HepG2 (cell line): Measurements from ENCODE around the gene ERBB3. TPM values are rescaled to one million over a fixed set of nuclear protein-coding genes. Genes with fewer than 3 reads are reported as not detected.

Source experiments
- CHCHD3 ChIP-seq: sonication (generic); formaldehyde crosslinking; IDR thresholded peaks from 2 replicates; pipeline ENCODE4 v1.8.0; 2022; ENCODE audit warnings: mild to moderate bottlenecking, missing genetic modification reagents, moderate library complexity
- EP300 ChIP-seq, 3 experiments: sonication (generic) in 1 of 3; formaldehyde crosslinking in 1 of 3; IDR thresholded peaks; 2 replicates each; pipeline versions ENCODE4 v1.5.1 to v1.6.1; 2011 to 2020; ENCODE audit warnings: low read depth in 2 of 3, low read length in 2 of 3, borderline replicate concordance in 1 of 3, improper control_type of control experiment in 1 of 3, mild to moderate bottlenecking in 1 of 3, missing genetic modification reagents in 1 of 3, moderate library complexity in 1 of 3
- IRF2 ChIP-seq: IDR thresholded peaks from 2 replicates; pipeline ENCODE4 v1.6.1; 2018; ENCODE audit warnings: missing genetic modification reagents, missing compliant biosample characterization
- JUNB ChIP-seq: sonication (generic); formaldehyde crosslinking; IDR thresholded peaks from 2 replicates; pipeline ENCODE4 v1.8.0; 2022; ENCODE audit warnings: missing genetic modification reagents, mild to moderate bottlenecking, borderline replicate concordance
- KAT2B ChIP-seq: fragments of 150-350 bp; IDR thresholded peaks from 2 replicates; pipeline ENCODE4 v1.6.1; 2014; ENCODE audit warnings: low read depth, low read length, borderline replicate concordance
- LCORL ChIP-seq, 2 experiments: fragments of 450-650 bp in 1 of 2; sonication (generic) in 1 of 2; formaldehyde crosslinking in 1 of 2; IDR thresholded peaks; 2 replicates each; pipeline versions ENCODE4 v1.5.0 to v1.6.1; 2017 to 2020; ENCODE audit warnings: antibody characterized with exemption in 1 of 2, missing genetic modification reagents in 1 of 2
- NFYC ChIP-seq: IDR thresholded peaks from 2 replicates; pipeline ENCODE4 v1.6.1; 2016; ENCODE audit warnings: missing genetic modification reagents, missing compliant biosample characterization
- RXRB ChIP-seq: IDR thresholded peaks from 2 replicates; pipeline ENCODE4 v1.6.1; 2016; ENCODE audit warnings: borderline replicate concordance, missing genetic modification reagents, missing compliant biosample characterization
- ZMAT3 ChIP-seq: sonication (generic); formaldehyde crosslinking; conservative IDR thresholded peaks from 2 replicates; pipeline ENCODE4 v1.7.0; 2021; ENCODE audit warnings: missing genetic modification reagents
- ZNF350 ChIP-seq: sonication (generic); formaldehyde crosslinking; IDR thresholded peaks from 2 replicates; pipeline ENCODE4 v1.4.0; 2020; ENCODE audit warnings: mild to moderate bottlenecking, low read depth, missing genetic modification reagents, borderline replicate concordance
- ZNF441 ChIP-seq: sonication (generic); formaldehyde crosslinking; IDR thresholded peaks from 2 replicates; pipeline ENCODE4 v1.7.0; 2021; ENCODE audit warnings: missing genetic modification reagents, borderline replicate concordance
- ZNF558 ChIP-seq: sonication (generic); formaldehyde crosslinking; IDR thresholded peaks from 2 replicates; pipeline ENCODE4 v1.9.0; 2022; ENCODE audit warnings: mild to moderate bottlenecking, missing genetic modification reagents, borderline replicate concordance
- ZNF598 ChIP-seq: sonication (generic); formaldehyde crosslinking; IDR thresholded peaks from 2 replicates; pipeline ENCODE4 v1.5.1; 2020; ENCODE audit warnings: mild to moderate bottlenecking, missing genetic modification reagents, borderline replicate concordance
- ZNF749 ChIP-seq: sonication (generic); formaldehyde crosslinking; IDR thresholded peaks from 2 replicates; pipeline ENCODE4 v1.8.0; 2022; ENCODE audit warnings: mild to moderate bottlenecking, missing genetic modification reagents, moderate library complexity, borderline replicate concordance
- polyA plus RNA-seq, 8 experiments: library from polyadenylated mRNA; depleted of rRNA in 3 of 8; stranded (reverse) in 7 of 8; unstranded in 1 of 8; fragments of >200 nt; fragmentation: Illumina TruSeq in 4 of 8; extraction: Trizol in 4 of 8; gene quantifications; 2 replicates each; pipeline versions ENCODE4 v1.2.1 to v1.2.3, GENCODE V29; 2011 to 2016; ENCODE audit warnings: low read depth in 4 of 8, missing spikeins in 1 of 8, mixed read lengths in 1 of 8; ENCODE audit not compliant: insufficient read depth in 1 of 8
- total RNA-seq, 5 experiments: library from RNA; depleted of rRNA; stranded (reverse); fragments of >200 nt; fragmentation: Illumina TruSeq; extraction: Trizol; gene quantifications; 2 replicates each; pipeline ENCODE4 v1.2.3, GENCODE V29; 2016; ENCODE audit warnings: low read depth in 1 of 5
- TF ChIP-seq, protein P1 (sequence below): sonication (generic); formaldehyde crosslinking; IDR thresholded peaks from 2 replicates; pipeline ENCODE4 v1.8.0; 2022; ENCODE audit warnings: mild to moderate bottlenecking, missing genetic modification reagents; ENCODE audit not compliant: insufficient replicate concordance
- TF ChIP-seq, protein P2 (sequence below): sonication (generic); formaldehyde crosslinking; IDR thresholded peaks from 2 replicates; pipeline ENCODE4 v1.9.0; 2021; ENCODE audit warnings: missing genetic modification reagents, borderline replicate concordance
- TF ChIP-seq, protein P3 (sequence below): sonication (generic); formaldehyde crosslinking; IDR thresholded peaks from 2 replicates; pipeline ENCODE4 v1.4.0; 2020; ENCODE audit warnings: missing genetic modification reagents
- TF ChIP-seq, protein P4 (sequence below): sonication (generic); formaldehyde crosslinking; IDR thresholded peaks from 2 replicates; pipeline ENCODE4 v1.4.0; 2020; ENCODE audit warnings: missing genetic modification reagents, low read depth, mild to moderate bottlenecking, borderline replicate concordance

ERBB3 gene
- total and polyA plus RNA-seq, 2 of the 13 experiments (the other 11 are each of a cell fraction or from before 2014, with no cell fraction given) = 93.6 to 358 TPM

DNA sequence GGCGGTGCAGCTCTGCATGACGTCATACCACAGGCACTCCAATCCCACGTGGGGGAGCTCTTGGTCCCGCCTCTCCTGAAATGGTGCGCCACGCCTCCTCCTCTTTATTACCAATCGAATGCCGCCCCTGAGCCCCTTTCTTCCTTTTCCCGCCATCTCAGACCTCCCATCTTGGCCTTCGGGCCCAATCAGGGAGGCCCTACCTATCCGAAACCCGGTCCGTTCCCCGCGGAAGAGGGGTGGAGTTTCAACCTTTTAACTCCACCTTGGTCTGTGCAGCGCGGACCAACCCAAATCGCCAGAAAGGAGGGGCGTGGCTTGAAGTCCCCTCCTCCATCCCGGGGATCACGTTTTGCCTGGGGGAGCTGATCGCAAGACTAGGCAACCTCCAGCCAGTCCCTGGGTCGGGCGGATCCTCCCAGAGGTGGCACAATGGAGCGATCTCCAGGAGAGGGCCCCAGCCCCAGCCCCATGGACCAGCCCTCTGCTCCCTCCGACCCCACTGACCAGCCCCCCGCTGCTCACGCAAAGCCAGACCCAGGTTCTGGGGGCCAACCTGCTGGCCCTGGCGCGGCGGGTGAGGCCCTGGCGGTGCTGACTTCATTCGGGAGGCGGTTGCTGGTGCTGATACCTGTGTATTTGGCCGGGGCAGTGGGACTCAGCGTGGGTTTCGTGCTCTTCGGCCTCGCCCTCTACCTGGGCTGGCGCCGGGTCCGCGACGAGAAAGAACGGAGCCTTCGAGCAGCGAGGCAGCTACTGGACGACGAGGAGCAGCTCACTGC lies 48.1 kb downstream of the ERBB3 start, which contains the start of gene ESYT1 (continued):
- TF ChIP-seq, protein P1, sequence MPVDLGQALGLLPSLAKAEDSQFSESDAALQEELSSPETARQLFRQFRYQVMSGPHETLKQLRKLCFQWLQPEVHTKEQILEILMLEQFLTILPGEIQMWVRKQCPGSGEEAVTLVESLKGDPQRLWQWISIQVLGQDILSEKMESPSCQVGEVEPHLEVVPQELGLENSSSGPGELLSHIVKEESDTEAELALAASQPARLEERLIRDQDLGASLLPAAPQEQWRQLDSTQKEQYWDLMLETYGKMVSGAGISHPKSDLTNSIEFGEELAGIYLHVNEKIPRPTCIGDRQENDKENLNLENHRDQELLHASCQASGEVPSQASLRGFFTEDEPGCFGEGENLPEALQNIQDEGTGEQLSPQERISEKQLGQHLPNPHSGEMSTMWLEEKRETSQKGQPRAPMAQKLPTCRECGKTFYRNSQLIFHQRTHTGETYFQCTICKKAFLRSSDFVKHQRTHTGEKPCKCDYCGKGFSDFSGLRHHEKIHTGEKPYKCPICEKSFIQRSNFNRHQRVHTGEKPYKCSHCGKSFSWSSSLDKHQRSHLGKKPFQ = peak; percentile 51
- TF ChIP-seq KAT2B (no peak), IRF2 (peak; percentile 64; the same call in 1 of the 2 replicates), ZMAT3 (CRISPR knock-in tag) (peak; percentile 77), LCORL (IDR thresholded peaks at IDR 0.05) (no peak), LCORL (CRISPR knock-in tag; IDR thresholded peaks at IDR 0.05) (0 out of 2 replicates have a peak, but pooled peaks have one; percentile 33), RXRB (CRISPR knock-in tag) (no peak), ZNF558 (CRISPR knock-in tag) (peak; percentile 73; the same call in 1 of the 2 replicates), ZNF749 (CRISPR knock-in tag) (peak; percentile 45; the same call in 1 of the 2 replicates), NFYC (CRISPR knock-in tag) (peak; percentile 83), CHCHD3 (CRISPR knock-in tag) (no peak), JUNB (no peak), ZNF350 (CRISPR knock-in tag) (peak; percentile 39; the same call in 1 of the 2 replicates), ZNF441 (CRISPR knock-in tag) (0 out of 2 replicates have a peak, but pooled peaks have one; percentile 27), ZNF598 (CRISPR knock-in tag) (peak; percentile 55; the same call in 1 of the 2 replicates), EP300 (IDR thresholded peaks at IDR 0.05; ENCODE audit: low read depth in 2 of 2, low read length in 2 of 2) (no peak), EP300 (CRISPR knock-in tag; IDR thresholded peaks at IDR 0.05; ENCODE audit: borderline replicate concordance) (peak; percentile 36; the same call in 1 of the 2 replicates)
- TF ChIP-seq, protein P2, sequence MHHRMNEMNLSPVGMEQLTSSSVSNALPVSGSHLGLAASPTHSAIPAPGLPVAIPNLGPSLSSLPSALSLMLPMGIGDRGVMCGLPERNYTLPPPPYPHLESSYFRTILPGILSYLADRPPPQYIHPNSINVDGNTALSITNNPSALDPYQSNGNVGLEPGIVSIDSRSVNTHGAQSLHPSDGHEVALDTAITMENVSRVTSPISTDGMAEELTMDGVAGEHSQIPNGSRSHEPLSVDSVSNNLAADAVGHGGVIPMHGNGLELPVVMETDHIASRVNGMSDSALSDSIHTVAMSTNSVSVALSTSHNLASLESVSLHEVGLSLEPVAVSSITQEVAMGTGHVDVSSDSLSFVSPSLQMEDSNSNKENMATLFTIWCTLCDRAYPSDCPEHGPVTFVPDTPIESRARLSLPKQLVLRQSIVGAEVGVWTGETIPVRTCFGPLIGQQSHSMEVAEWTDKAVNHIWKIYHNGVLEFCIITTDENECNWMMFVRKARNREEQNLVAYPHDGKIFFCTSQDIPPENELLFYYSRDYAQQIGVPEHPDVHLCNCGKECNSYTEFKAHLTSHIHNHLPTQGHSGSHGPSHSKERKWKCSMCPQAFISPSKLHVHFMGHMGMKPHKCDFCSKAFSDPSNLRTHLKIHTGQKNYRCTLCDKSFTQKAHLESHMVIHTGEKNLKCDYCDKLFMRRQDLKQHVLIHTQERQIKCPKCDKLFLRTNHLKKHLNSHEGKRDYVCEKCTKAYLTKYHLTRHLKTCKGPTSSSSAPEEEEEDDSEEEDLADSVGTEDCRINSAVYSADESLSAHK (CRISPR knock-in tag) = no peak
- TF ChIP-seq, protein P3, sequence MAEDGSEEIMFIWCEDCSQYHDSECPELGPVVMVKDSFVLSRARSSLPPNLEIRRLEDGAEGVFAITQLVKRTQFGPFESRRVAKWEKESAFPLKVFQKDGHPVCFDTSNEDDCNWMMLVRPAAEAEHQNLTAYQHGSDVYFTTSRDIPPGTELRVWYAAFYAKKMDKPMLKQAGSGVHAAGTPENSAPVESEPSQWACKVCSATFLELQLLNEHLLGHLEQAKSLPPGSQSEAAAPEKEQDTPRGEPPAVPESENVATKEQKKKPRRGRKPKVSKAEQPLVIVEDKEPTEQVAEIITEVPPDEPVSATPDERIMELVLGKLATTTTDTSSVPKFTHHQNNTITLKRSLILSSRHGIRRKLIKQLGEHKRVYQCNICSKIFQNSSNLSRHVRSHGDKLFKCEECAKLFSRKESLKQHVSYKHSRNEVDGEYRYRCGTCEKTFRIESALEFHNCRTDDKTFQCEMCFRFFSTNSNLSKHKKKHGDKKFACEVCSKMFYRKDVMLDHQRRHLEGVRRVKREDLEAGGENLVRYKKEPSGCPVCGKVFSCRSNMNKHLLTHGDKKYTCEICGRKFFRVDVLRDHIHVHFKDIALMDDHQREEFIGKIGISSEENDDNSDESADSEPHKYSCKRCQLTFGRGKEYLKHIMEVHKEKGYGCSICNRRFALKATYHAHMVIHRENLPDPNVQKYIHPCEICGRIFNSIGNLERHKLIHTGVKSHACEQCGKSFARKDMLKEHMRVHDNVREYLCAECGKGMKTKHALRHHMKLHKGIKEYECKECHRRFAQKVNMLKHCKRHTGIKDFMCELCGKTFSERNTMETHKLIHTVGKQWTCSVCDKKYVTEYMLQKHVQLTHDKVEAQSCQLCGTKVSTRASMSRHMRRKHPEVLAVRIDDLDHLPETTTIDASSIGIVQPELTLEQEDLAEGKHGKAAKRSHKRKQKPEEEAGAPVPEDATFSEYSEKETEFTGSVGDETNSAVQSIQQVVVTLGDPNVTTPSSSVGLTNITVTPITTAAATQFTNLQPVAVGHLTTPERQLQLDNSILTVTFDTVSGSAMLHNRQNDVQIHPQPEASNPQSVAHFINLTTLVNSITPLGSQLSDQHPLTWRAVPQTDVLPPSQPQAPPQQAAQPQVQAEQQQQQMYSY (CRISPR knock-in tag) = no peak
- TF ChIP-seq, protein P4, sequence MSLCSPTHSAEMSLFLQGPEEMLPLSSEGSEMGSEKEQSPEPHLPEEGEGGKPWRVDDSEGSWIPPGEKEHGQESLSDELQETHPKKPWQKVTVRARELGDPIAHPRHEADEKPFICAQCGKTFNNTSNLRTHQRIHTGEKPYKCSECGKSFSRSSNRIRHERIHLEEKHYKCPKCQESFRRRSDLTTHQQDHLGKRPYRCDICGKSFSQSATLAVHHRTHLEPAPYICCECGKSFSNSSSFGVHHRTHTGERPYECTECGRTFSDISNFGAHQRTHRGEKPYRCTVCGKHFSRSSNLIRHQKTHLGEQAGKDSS (CRISPR knock-in tag) = 0 out of 2 replicates have a peak, but pooled peaks have one; percentile 25
